Measurements from ENCODE around the gene PHF12. TPM values are rescaled to one million over a fixed set of nuclear protein-coding genes. Genes with fewer than 3 reads are reported as not detected.

PHF12 gene
- total and polyA plus RNA-seq, 2 of the 13 experiments (the other 11 are each of a cell fraction or from before 2014, with no cell fraction given), result 9.8 to 17.1 TPM

GRCh38 chr17:28911411-28912045 is 39.8 kb downstream of the PHF12 start:
- POLR2A ChIA-PET, result no interaction called here
- no peak for FAIRE-seq
- Histone ChIP-seq H2AFZ (ENCODE audit: low read length) (no peak overlapping the region), H3K36me3 (replicated peaks in 1 of 2; ENCODE audit: control insufficient read depth in 1 of 2, insufficient read depth in 2 of 2, low read length in 2 of 2) (peaks cover 35 to 84% of the 10 kb centered on the region in 2 experiments), H4K20me1 (ENCODE audit: insufficient read depth, low read length) (peaks cover 4% of the 10 kb centered on the region; the same call in 1 of the 2 replicates), H3K4me1 (ENCODE audit: insufficient read depth, low read length) (peaks cover 61% of the 10 kb centered on the region), H3K79me2 (ENCODE audit: insufficient read depth, low read length) (no peaks in the 10 kb centered on the region), H3K4me3 (replicated peaks in 1 of 3; ENCODE audit: insufficient read depth in 1 of 3, low read depth in 2 of 3, low read length in 3 of 3) (no peak overlapping the region), H3K9me3 (ENCODE audit: low read length) (no peaks in the 10 kb centered on the region), H3K27ac (ENCODE audit: extremely low read length, insufficient read depth, low read length) (peak overlapping the region; percentile 10), H3K9ac (ENCODE audit: insufficient read depth, low read depth, low read length) (no peak overlapping the region), H3K27me3 (ENCODE audit: control insufficient read depth in 1 of 2, insufficient read depth in 2 of 2, low read length in 2 of 2) (no peaks in the 10 kb centered on the region), H3K4me2 (ENCODE audit: low read depth, low read length) (no peak overlapping the region)
- no peak for TF ChIP-seq SMARCE1 (IDR thresholded peaks at IDR 0.05; ENCODE audit: borderline replicate concordance)
- no peak for TF ChIP-seq ZNF605 (CRISPR knock-in tag; IDR thresholded peaks at IDR 0.05)
- no peak for TF ChIP-seq GATAD1 (CRISPR knock-in tag; IDR thresholded peaks at IDR 0.05)
- ATAC-seq, result no peak
- CTCF ChIA-PET (ENCODE audit: low intra/inter-chr PET ratio, low total read pairs), result interaction anchor here (1.1 kb wide), 1 partner anchor 8 kb away, joined by 4 read pairs; the partner anchor contains the start of gene DHRS13
- in situ Hi-C loops (cut with HindIII; ENCODE audit: extremely low pct_ligation_motif_present, low pct_unique_long_range_greater_than_20kb), result loop anchor here (5.0 kb wide), 1 partner anchor 36 kb away; no protein-coding TSS in a partner anchor
- BruUV-seq (replicated peaks), result no TSS peak
- intact Hi-C loops (cut with micrococcal nuclease; ENCODE audit: unreplicated experiment), result no loop called here
- whole genome bisulfite sequencing (ENCODE audit: low lambda C conversion rate), result 99% methylated on average over 10 of the region's 13 CpGs
- no peak for DNase-seq (ENCODE audit: low spot score)

DNA sequence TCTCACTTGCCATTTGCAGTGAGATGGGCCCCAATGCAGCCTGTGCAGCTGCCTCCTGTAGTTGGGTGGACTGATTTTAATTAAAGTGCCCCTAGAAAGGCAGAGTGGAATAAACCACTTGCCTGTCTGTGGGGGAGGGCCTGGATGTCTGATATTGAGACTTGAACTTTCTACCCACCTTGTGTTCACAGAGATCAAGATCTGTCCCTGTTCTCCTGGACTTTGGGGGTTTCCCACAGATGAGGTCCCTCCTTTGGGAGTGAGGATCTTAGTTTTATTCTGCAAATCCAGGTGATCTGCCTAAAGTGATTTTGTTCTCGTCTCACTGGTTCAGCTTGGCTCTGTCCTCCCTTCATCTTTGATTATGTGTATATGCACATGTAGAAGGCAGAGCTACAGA is 40.8 kb downstream of the PHF12 start:
- Histone ChIP-seq H3K36me3 (replicated peaks in 1 of 2; ENCODE audit: control insufficient read depth in 1 of 2, insufficient read depth in 2 of 2, low read length in 2 of 2) (peaks cover 32 to 85% of the 10 kb centered on the region in 2 experiments), H3K4me3 (replicated peaks in 1 of 3; ENCODE audit: insufficient read depth in 1 of 3, low read depth in 2 of 3, low read length in 3 of 3) (no peak overlapping the region), H3K9me3 (ENCODE audit: low read length) (no peaks in the 10 kb centered on the region), H3K27me3 (ENCODE audit: control insufficient read depth in 1 of 2, insufficient read depth in 2 of 2, low read length in 2 of 2) (no peaks in the 10 kb centered on the region), H3K4me1 (ENCODE audit: insufficient read depth, low read length) (peaks cover 61% of the 10 kb centered on the region), H3K27ac (ENCODE audit: extremely low read length, insufficient read depth, low read length) (no peak overlapping the region), H2AFZ (ENCODE audit: low read length) (no peak overlapping the region), H4K20me1 (ENCODE audit: insufficient read depth, low read length) (peaks cover 4% of the 10 kb centered on the region; the same call in 1 of the 2 replicates), H3K4me2 (ENCODE audit: low read depth, low read length) (no peak overlapping the region), H3K9ac (ENCODE audit: insufficient read depth, low read depth, low read length) (no peak overlapping the region), H3K79me2 (ENCODE audit: insufficient read depth, low read length) (no peaks in the 10 kb centered on the region)
- in situ Hi-C loops (cut with HindIII; ENCODE audit: extremely low pct_ligation_motif_present, low pct_unique_long_range_greater_than_20kb), result loop anchor here (5.0 kb wide), 1 partner anchor 37 kb away; no protein-coding TSS in a partner anchor
- ChIA-PET POLR2A (no interaction called here), CTCF (ENCODE audit: low intra/inter-chr PET ratio, low total read pairs) (no interaction called here)
- intact Hi-C loops (cut with micrococcal nuclease; ENCODE audit: unreplicated experiment), result no loop called here
- FAIRE-seq, result no peak
- no peak for DNase-seq (ENCODE audit: low spot score)
- BruUV-seq (replicated peaks), result no TSS peak
- TF ChIP-seq SP4 (CRISPR knock-in tag; IDR thresholded peaks at IDR 0.05), result no peak
- peak; percentile 47; the same call in 1 of the 2 replicates for TF ChIP-seq PRDM10 (CRISPR knock-in tag; IDR thresholded peaks at IDR 0.05; ENCODE audit: low read depth)
- no peak for ATAC-seq
- 100% methylated on average over 1 of the region's 1 CpG for WGBS (ENCODE audit: low lambda C conversion rate)
